HG02981 (cell line): ENCODE results near the gene CCBE1.

ENCODE experiments used
- ATAC-seq: cut with Tn5 transposase; IDR thresholded peaks from one replicate; pipeline ENCODE4 v1.9.1; 2021; ENCODE audit warnings: mild to moderate bottlenecking, moderate library complexity; ENCODE audit not compliant: unreplicated experiment

CCBE1 gene

GRCh38 chr18:59423259-59423658, 274.0 kb downstream of the CCBE1 start:
- no peak for ATAC-seq

- no peak for ATAC-seq
Measured at GRCh38 chr18:59420244-59420643, 277.0 kb downstream of the CCBE1 start.

- ATAC-seq, result no peak
Measured at GRCh38 chr18:59419386-59419785, 277.8 kb downstream of the CCBE1 start.

GRCh38 chr18:59416818-59417217, 280.4 kb downstream of the CCBE1 start:
- ATAC-seq, result no peak

- ATAC-seq, result no peak
Measured at GRCh38 chr18:59414111-59414653, 283.0 kb downstream of the CCBE1 start.

GRCh38 chr18:59402432-59403090, 294.7 kb downstream of the CCBE1 start:
- ATAC-seq, result peak; percentile 95

- ATAC-seq, result no peak
Measured at GRCh38 chr18:59400407-59400806, 296.8 kb downstream of the CCBE1 start.

GRCh38 chr18:59395226-59396175, 301.7 kb downstream of the CCBE1 start:
- no peak for ATAC-seq

GRCh38 chr18:59393381-59393780, 303.8 kb downstream of the CCBE1 start:
- no peak for ATAC-seq

GRCh38 chr18:59388817-59389216, 308.4 kb downstream of the CCBE1 start:
- no peak for ATAC-seq

- no peak for ATAC-seq
Measured at GRCh38 chr18:59387687-59388565, 309.3 kb downstream of the CCBE1 start.

GRCh38 chr18:59386909-59387686, 310.1 kb downstream of the CCBE1 start:
- no peak for ATAC-seq

- ATAC-seq, result no peak
Measured at GRCh38 chr18:59385191-59385590, 312.0 kb downstream of the CCBE1 start.

- no peak for ATAC-seq
Measured at GRCh38 chr18:59383851-59384250, 313.4 kb downstream of the CCBE1 start.

- no peak for ATAC-seq
Measured at GRCh38 chr18:59382383-59382782, 314.8 kb downstream of the CCBE1 start.

GRCh38 chr18:59381949-59382348, 315.3 kb downstream of the CCBE1 start:
- ATAC-seq, result no peak
